Osteoblast (primary cell): ENCODE data around the gene DCDC2C. TPM values are rescaled to one million over a fixed set of nuclear protein-coding genes. Genes with fewer than 3 reads are reported as not detected.

Experiments used
- DNase-seq: peaks from one replicate; pipeline ENCODE4 v3.0.0; 2011; ENCODE audit warnings: low spot score, mixed read lengths; ENCODE audit not compliant: insufficient read length; ENCODE audit errors: missing footprints
- H2AFZ ChIP-seq: 2 replicates; pipeline ENCODE4 v1.6.0; 2011; ENCODE audit warnings: mild to moderate bottlenecking, low read length
- H3K27ac ChIP-seq: 2 replicates; pipeline ENCODE4 v1.5.1; 2011; ENCODE audit warnings: mild to moderate bottlenecking, low read depth, low read length, moderate library complexity
- H3K27me3 ChIP-seq: 2 replicates; pipeline ENCODE4 v1.6.0; 2012; ENCODE audit warnings: mild to moderate bottlenecking, control low read depth, inconsistent platforms, low read length, moderate library complexity; ENCODE audit not compliant: insufficient read depth
- H3K36me3 ChIP-seq: 2 replicates; pipeline ENCODE4 v1.5.1; 2011; ENCODE audit warnings: mild to moderate bottlenecking, low read length, control low read depth, moderate library complexity; ENCODE audit not compliant: insufficient read depth
- H3K4me1 ChIP-seq: 2 replicates; pipeline ENCODE4 v1.5.1; 2011; ENCODE audit warnings: mild to moderate bottlenecking, low read length, control low read depth, moderate library complexity; ENCODE audit not compliant: insufficient read depth
- H3K4me2 ChIP-seq: 2 replicates; pipeline ENCODE4 v1.6.0; 2011; ENCODE audit warnings: mild to moderate bottlenecking, low read length; ENCODE audit not compliant: insufficient read depth
- H3K4me3 ChIP-seq: fragments of 200-600 bp; sonication (generic); 3 replicates; pipeline ENCODE4 v1.5.1; 2012; ENCODE audit warnings: mild to moderate bottlenecking, low read length, inconsistent platforms; ENCODE audit not compliant: insufficient read depth
- H3K79me2 ChIP-seq: 2 replicates; pipeline ENCODE4 v1.6.0; 2012; ENCODE audit warnings: mild to moderate bottlenecking, low read length, control low read depth, inconsistent platforms; ENCODE audit not compliant: insufficient read depth
- H3K9me3 ChIP-seq: 2 replicates; pipeline ENCODE4 v1.5.1; 2011; ENCODE audit warnings: low read depth, low read length, control low read depth
- H4K20me1 ChIP-seq: 2 replicates; pipeline ENCODE4 v1.6.0; 2012; ENCODE audit warnings: mild to moderate bottlenecking, low read length, control low read depth; ENCODE audit not compliant: insufficient read depth
- CTCF ChIP-seq: IDR thresholded peaks from 2 replicates; pipeline ENCODE4 v1.5.1; 2011; ENCODE audit warnings: mild to moderate bottlenecking, low read depth, low read length, moderate library complexity; ENCODE audit errors: extremely low read depth
- total RNA-seq: library from RNA; depleted of rRNA; stranded (reverse); fragments of >200 nt; gene quantifications from 2 replicates; pipeline ENCODE4 v1.2.3, GENCODE V29; 2012

Gene DCDC2C
- total RNA-seq, 1 donor, result not detected

GRCh38 chr2:3769766-3770165, 66.4 kb downstream of the DCDC2C start:
- H3K36me3 ChIP-seq, result no peaks in the 10 kb centered on the region
- no peak for DNase-seq

GRCh38 chr2:3770724-3771415, 67.5 kb downstream of the DCDC2C start:
- Histone ChIP-seq H4K20me1 (no peaks in the 10 kb centered on the region), H3K9me3 (no peaks in the 10 kb centered on the region), H3K27ac (no peak overlapping the region), H2AFZ (no peak overlapping the region), H3K4me2 (no peak overlapping the region), H3K27me3 (no peaks in the 10 kb centered on the region), H3K36me3 (no peaks in the 10 kb centered on the region), H3K4me3 (no peak overlapping the region), H3K79me2 (no peaks in the 10 kb centered on the region), H3K4me1 (no peaks in the 10 kb centered on the region)
- TF ChIP-seq CTCF, result no peak
- no peak for DNase-seq

More at GRCh38 chr2:3769766-3770165, 66.4 kb downstream of the DCDC2C start:
- Histone ChIP-seq H3K79me2 (no peaks in the 10 kb centered on the region), H3K27ac (no peak overlapping the region), H3K4me2 (no peak overlapping the region), H3K4me3 (no peak overlapping the region), H3K9me3 (no peaks in the 10 kb centered on the region), H3K4me1 (no peaks in the 10 kb centered on the region), H3K27me3 (no peaks in the 10 kb centered on the region), H4K20me1 (no peaks in the 10 kb centered on the region), H2AFZ (no peak overlapping the region)
- no peak for TF ChIP-seq CTCF

- Histone ChIP-seq H4K20me1 (no peaks in the 10 kb centered on the region), H3K4me2 (no peak overlapping the region), H2AFZ (no peak overlapping the region), H3K27ac (no peak overlapping the region), H3K27me3 (no peaks in the 10 kb centered on the region), H3K36me3 (no peaks in the 10 kb centered on the region), H3K9me3 (no peaks in the 10 kb centered on the region), H3K4me1 (no peaks in the 10 kb centered on the region), H3K4me3 (no peak overlapping the region), H3K79me2 (no peaks in the 10 kb centered on the region)
- DNase-seq, result no peak
- no peak for TF ChIP-seq CTCF
Observed at GRCh38 chr2:3771576-3771975, 68.2 kb downstream of the DCDC2C start.

GRCh38 chr2:3774336-3774735, 71.0 kb downstream of the DCDC2C start:
- Histone ChIP-seq H3K4me1 (no peaks in the 10 kb centered on the region), H3K36me3 (no peaks in the 10 kb centered on the region), H3K27me3 (no peaks in the 10 kb centered on the region), H3K79me2 (no peaks in the 10 kb centered on the region), H3K27ac (no peak overlapping the region), H2AFZ (no peak overlapping the region), H3K4me2 (no peak overlapping the region), H3K4me3 (no peak overlapping the region), H4K20me1 (no peaks in the 10 kb centered on the region), H3K9me3 (no peaks in the 10 kb centered on the region)
- no peak for DNase-seq
- TF ChIP-seq CTCF, result no peak
